Neural cell (in vitro differentiated cells): ENCODE data around the gene SLC4A2.

Experiments
- CTCF ChIP-seq: fragments of 450-650 bp; IDR thresholded peaks from 2 replicates; pipeline ENCODE4 v1.5.1; 2014; ENCODE audit warnings: antibody characterized with exemption, mild to moderate bottlenecking, moderate library complexity; ENCODE audit not compliant: poor library complexity, severe bottlenecking
- EZH2 ChIP-seq: fragments of 200-600, 300-800 bp; shearing (Covaris generic), sonication (generic); IDR thresholded peaks from 2 replicates; pipeline ENCODE4 v1.6.1; 2014; ENCODE audit warnings: antibody characterized with exemption, low read length, borderline replicate concordance, mild to moderate bottlenecking; ENCODE audit not compliant: insufficient read depth, poor library complexity, severe bottlenecking
- RAD21 ChIP-seq: fragments of 450-650 bp; conservative IDR thresholded peaks from 2 replicates; pipeline ENCODE4 v1.6.1; 2014; ENCODE audit warnings: antibody characterized with exemption, mild to moderate bottlenecking, moderate library complexity
- TAF1 ChIP-seq: IDR thresholded peaks from 2 replicates; pipeline ENCODE4 v1.6.1; 2012; ENCODE audit warnings: low read depth
- TF ChIP-seq, protein P1 (sequence below): IDR thresholded peaks from 2 replicates; pipeline ENCODE4 v1.6.1; 2012; ENCODE audit warnings: borderline replicate concordance

GRCh38 chr7:151125846-151126481, 66.6 kb downstream of the SLC4A2 start:
- TF ChIP-seq CTCF (no peak), EZH2 (no peak), RAD21 (no peak), TAF1 (no peak)
- TF ChIP-seq, protein P1, sequence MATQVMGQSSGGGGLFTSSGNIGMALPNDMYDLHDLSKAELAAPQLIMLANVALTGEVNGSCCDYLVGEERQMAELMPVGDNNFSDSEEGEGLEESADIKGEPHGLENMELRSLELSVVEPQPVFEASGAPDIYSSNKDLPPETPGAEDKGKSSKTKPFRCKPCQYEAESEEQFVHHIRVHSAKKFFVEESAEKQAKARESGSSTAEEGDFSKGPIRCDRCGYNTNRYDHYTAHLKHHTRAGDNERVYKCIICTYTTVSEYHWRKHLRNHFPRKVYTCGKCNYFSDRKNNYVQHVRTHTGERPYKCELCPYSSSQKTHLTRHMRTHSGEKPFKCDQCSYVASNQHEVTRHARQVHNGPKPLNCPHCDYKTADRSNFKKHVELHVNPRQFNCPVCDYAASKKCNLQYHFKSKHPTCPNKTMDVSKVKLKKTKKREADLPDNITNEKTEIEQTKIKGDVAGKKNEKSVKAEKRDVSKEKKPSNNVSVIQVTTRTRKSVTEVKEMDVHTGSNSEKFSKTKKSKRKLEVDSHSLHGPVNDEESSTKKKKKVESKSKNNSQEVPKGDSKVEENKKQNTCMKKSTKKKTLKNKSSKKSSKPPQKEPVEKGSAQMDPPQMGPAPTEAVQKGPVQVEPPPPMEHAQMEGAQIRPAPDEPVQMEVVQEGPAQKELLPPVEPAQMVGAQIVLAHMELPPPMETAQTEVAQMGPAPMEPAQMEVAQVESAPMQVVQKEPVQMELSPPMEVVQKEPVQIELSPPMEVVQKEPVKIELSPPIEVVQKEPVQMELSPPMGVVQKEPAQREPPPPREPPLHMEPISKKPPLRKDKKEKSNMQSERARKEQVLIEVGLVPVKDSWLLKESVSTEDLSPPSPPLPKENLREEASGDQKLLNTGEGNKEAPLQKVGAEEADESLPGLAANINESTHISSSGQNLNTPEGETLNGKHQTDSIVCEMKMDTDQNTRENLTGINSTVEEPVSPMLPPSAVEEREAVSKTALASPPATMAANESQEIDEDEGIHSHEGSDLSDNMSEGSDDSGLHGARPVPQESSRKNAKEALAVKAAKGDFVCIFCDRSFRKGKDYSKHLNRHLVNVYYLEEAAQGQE: no peak
